ENCODE results near the gene ZNF235.
"Not testable (repeated sequence)": the region's sequence is repeated elsewhere in the genome, so short reads cannot be mapped to it uniquely, and the experiment has no call there.

Gene ZNF235

DNA sequence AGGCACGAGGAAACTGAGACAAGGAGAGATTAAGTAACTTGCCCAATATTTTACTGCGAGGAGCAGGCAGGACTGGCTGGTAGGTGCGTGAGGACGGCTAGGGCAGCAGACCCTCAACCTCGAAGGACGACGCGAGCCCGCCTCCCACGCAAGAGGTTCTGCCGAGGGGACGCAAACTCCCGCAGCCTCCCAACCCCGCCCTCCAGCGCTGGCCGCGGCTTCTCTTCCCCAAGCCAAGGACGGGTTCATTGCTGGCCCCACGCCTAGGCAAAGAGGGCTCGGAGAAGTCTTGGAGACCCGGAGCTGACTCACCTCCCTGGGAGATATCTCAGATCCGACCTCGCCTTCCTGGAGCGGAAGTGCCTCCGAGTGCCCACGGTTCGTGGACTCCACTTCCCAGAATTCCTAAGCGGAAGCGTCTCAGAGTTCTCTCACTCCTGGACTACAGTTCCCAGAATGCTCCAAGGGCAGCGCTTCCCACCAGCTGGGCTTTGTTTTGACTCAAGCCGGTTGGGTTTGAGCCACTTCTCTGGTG lies at the start of gene ZNF235:
Gene ZNF235, minus strand, starts transcription at position 367 of the 535 bp plus-strand sequence. CDS start 1,621 bp downstream, outside the sequence.
- peak within 1 kb of the TSS; percentile 81 for H3K27ac ChIP-seq (ENCODE audit: low read length)
- peaks cover 0 to 9% of the 10 kb centered on the region in 2 donors for H3K4me1 ChIP-seq (ENCODE audit: control insufficient read depth in 1 of 2, insufficient read depth in 2 of 2, low read length in 2 of 2)
- peaks cover 7 to 23% of the 10 kb centered on the region in 2 donors for H3K9me3 ChIP-seq (ENCODE audit: control insufficient read depth in 1 of 2, low read length in 2 of 2)
- peak within 1 kb of the TSS; percentile 85 to 89 for H3K4me3 ChIP-seq (ENCODE audit: low read depth in 1 of 2, low read length in 2 of 2)
- no peaks in the 10 kb centered on the region for H3K27me3 ChIP-seq (ENCODE audit: low read depth, low read length)
- H3K36me3 ChIP-seq (ENCODE audit: control insufficient read depth in 1 of 2, insufficient read depth in 2 of 2, low read length in 2 of 2): peaks cover 6 to 26% of the 10 kb centered on the region in 2 donors

DNA sequence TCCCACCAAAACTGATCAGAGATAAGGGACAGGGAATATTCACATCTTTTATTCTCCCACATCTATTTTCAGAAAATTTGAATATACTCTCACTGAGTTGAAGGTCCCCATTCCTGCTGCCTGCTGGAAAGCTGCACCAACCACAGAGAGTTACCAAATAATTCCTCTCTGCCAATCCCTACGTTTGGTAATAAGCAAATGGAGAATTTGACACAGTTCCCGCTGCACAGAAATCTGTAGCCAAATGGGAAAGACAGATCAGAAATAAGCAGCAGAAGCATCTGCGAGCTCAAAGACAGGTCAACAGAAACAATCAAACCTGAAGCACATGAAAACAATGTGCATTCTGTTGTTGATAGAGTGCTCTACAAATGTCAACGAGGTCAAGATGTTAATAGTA lies 41.7 kb upstream of the ZNF235 start:
- H3K9me3 ChIP-seq (ENCODE audit: control insufficient read depth in 1 of 2, low read length in 2 of 2): peaks cover 53 to 67% of the 10 kb centered on the region in 2 donors
- no peak overlapping the region for H3K27ac ChIP-seq (ENCODE audit: low read length)
- peak overlapping the region in 1 of 2 donors; percentile 40 for H3K4me3 ChIP-seq (ENCODE audit: low read depth in 1 of 2, low read length in 2 of 2)
- H3K27me3 ChIP-seq (ENCODE audit: low read depth, low read length): no peaks in the 10 kb centered on the region
- H3K4me1 ChIP-seq (ENCODE audit: control insufficient read depth in 1 of 2, insufficient read depth in 2 of 2, low read length in 2 of 2): no peaks in the 10 kb centered on the region
- peaks cover 0 to 54% of the 10 kb centered on the region in 2 donors for H3K36me3 ChIP-seq (ENCODE audit: control insufficient read depth in 1 of 2, insufficient read depth in 2 of 2, low read length in 2 of 2)

DNA sequence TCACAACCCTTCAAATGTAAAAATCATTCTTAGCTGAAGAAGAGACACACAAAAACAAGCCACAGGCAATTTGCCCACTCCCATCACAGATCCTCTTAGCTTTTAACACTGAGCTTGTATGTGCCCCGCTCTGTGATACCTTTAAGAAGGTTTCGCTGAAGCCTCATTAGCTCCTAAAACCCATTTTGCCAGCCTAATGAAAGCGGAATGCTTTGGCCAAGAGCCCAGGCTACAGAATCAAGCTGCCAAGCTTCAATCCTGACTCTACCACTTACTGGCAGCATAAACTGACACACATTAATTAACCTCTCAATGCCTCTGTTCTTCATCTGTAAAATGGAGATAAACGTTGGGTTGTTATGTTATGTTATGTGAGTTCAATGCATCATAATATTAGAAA lies 41.1 kb upstream of the ZNF235 start:
- Histone ChIP-seq H3K9me3 (ENCODE audit: control insufficient read depth in 1 of 2, low read length in 2 of 2) (peaks cover 53 to 66% of the 10 kb centered on the region in 2 donors), H3K27me3 (ENCODE audit: low read depth, low read length) (no peaks in the 10 kb centered on the region), H3K36me3 (ENCODE audit: control insufficient read depth in 1 of 2, insufficient read depth in 2 of 2, low read length in 2 of 2) (peaks cover 0 to 58% of the 10 kb centered on the region in 2 donors), H3K4me1 (ENCODE audit: control insufficient read depth in 1 of 2, insufficient read depth in 2 of 2, low read length in 2 of 2) (no peaks in the 10 kb centered on the region), H3K4me3 (ENCODE audit: low read depth in 1 of 2, low read length in 2 of 2) (peak overlapping the region in 1 of 2 donors; percentile 40), H3K27ac (ENCODE audit: low read length) (no peak overlapping the region)

DNA sequence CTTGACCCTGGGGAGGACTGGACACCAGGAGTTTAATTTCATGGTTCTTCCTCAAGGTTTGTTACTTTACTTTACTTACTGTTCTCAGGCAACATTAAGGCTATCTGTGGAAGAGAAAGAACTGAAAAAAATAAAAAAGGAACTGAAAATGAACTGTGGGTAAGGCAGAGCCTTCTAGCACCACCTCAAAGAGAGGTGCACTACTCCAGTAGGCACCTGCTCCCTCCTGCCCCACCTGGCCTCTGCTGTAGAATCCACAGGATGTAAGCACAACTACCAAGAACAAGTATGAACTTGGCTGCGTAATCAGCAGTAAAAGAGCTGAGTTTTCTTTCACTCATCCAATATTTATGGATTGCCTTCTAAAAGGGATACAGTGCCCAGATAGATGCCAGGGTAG lies 39.4 kb upstream of the ZNF235 start:
- no peak overlapping the region for H3K27ac ChIP-seq (ENCODE audit: low read length)
- peaks cover 4 to 65% of the 10 kb centered on the region in 2 donors for H3K36me3 ChIP-seq (ENCODE audit: control insufficient read depth in 1 of 2, insufficient read depth in 2 of 2, low read length in 2 of 2)
- peak overlapping the region in 1 of 2 donors; percentile 14 for H3K4me3 ChIP-seq (ENCODE audit: low read depth in 1 of 2, low read length in 2 of 2)
- H3K27me3 ChIP-seq (ENCODE audit: low read depth, low read length): no peaks in the 10 kb centered on the region
- H3K4me1 ChIP-seq (ENCODE audit: control insufficient read depth in 1 of 2, insufficient read depth in 2 of 2, low read length in 2 of 2): no peaks in the 10 kb centered on the region
- peaks cover 43 to 57% of the 10 kb centered on the region in 2 donors for H3K9me3 ChIP-seq (ENCODE audit: control insufficient read depth in 1 of 2, low read length in 2 of 2)

DNA sequence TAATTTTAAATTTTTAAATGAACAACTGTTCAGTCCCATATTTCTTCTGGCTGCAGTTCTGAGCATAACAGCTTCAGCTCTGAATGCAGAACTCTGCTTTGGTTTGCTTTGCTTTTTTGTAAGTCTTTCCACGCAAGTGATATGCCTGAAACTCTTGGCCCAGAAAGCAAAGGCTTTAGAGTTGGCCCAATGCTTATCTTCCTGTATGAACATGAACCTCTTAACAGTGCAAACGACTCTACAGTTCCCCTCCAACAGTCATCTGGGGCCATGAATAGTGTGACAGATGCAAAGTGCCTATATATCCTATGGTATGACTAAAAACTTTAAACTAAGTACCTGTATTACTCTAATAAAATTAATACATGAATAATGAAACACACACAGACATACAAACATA lies 37.0 kb upstream of the ZNF235 start:
- H3K36me3 ChIP-seq (ENCODE audit: control insufficient read depth in 1 of 2, insufficient read depth in 2 of 2, low read length in 2 of 2): peaks cover 14 to 87% of the 10 kb centered on the region in 2 donors
- H3K9me3 ChIP-seq (ENCODE audit: control insufficient read depth in 1 of 2, low read length in 2 of 2): peaks cover 29 to 52% of the 10 kb centered on the region in 2 donors

DNA sequence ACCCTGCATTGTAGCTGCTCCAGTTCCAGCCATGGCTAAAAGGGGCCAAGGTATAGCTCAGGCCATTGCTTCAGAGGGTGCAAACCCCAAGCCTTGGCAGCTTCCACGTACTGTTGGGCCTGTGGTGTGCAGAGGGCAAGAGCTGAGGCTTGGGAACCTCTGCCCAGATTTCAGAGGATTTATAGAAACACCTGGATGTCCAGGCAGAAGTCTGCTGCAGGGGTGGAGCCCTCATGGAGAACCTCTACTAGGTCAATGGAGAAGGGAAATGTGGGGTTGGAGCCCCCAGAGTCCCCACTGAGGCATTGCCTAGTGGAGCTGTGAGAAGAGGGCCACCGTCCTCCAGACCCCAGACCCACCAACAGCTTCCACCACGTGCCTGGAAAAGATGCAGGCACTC lies 29.8 kb upstream of the ZNF235 start:
- not testable (repeated sequence) for H3K27ac ChIP-seq (ENCODE audit: low read length); H3K27me3 ChIP-seq (ENCODE audit: low read depth, low read length); H3K4me1 ChIP-seq (ENCODE audit: control insufficient read depth in 1 of 2, insufficient read depth in 2 of 2, low read length in 2 of 2)
- Histone ChIP-seq H3K4me3 (ENCODE audit: low read depth in 1 of 2, low read length in 2 of 2) (peak overlapping the region in 1 of 2 donors; percentile 44), H3K36me3 (ENCODE audit: control insufficient read depth in 1 of 2, insufficient read depth in 2 of 2, low read length in 2 of 2) (peaks cover 51 to 97% of the 10 kb centered on the region in 2 donors), H3K9me3 (ENCODE audit: control insufficient read depth in 1 of 2, low read length in 2 of 2) (peaks cover 23 to 58% of the 10 kb centered on the region in 2 donors)

More for the DNA sequence above, 37.0 kb upstream of the ZNF235 start:
- Histone ChIP-seq H3K4me1 (ENCODE audit: control insufficient read depth in 1 of 2, insufficient read depth in 2 of 2, low read length in 2 of 2) (no peaks in the 10 kb centered on the region), H3K4me3 (ENCODE audit: low read depth in 1 of 2, low read length in 2 of 2) (peak overlapping the region in 1 of 2 donors; percentile 31), H3K27ac (ENCODE audit: low read length) (no peak overlapping the region), H3K27me3 (ENCODE audit: low read depth, low read length) (no peaks in the 10 kb centered on the region)

DNA sequence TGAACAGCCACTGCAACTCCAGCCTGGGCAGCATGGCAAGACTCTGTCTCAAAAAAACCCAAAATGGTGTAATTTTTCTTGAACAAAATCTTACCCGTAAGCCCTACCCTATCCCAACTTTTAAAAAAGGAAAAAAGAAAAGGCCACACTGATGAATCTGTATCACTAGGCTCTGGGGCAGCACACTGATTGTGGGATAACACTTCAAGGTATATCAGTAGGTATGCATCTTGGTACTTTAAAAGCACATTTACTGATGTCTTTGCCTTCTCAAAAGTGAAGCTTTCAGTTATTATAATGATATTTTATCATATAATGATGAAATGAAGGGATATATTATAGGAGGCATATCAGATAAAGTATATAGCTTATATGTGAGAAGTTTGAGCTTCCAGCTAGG lies 27.3 kb upstream of the ZNF235 start:
- Histone ChIP-seq H3K9me3 (ENCODE audit: control insufficient read depth in 1 of 2, low read length in 2 of 2) (peaks cover 31 to 75% of the 10 kb centered on the region in 2 donors), H3K27ac (ENCODE audit: low read length) (no peak overlapping the region), H3K4me3 (ENCODE audit: low read depth in 1 of 2, low read length in 2 of 2) (peak overlapping the region in 1 of 2 donors; percentile 34), H3K36me3 (ENCODE audit: control insufficient read depth in 1 of 2, insufficient read depth in 2 of 2, low read length in 2 of 2) (peaks cover 59 to 98% of the 10 kb centered on the region in 2 donors), H3K27me3 (ENCODE audit: low read depth, low read length) (no peaks in the 10 kb centered on the region), H3K4me1 (ENCODE audit: control insufficient read depth in 1 of 2, insufficient read depth in 2 of 2, low read length in 2 of 2) (no peaks in the 10 kb centered on the region)

DNA sequence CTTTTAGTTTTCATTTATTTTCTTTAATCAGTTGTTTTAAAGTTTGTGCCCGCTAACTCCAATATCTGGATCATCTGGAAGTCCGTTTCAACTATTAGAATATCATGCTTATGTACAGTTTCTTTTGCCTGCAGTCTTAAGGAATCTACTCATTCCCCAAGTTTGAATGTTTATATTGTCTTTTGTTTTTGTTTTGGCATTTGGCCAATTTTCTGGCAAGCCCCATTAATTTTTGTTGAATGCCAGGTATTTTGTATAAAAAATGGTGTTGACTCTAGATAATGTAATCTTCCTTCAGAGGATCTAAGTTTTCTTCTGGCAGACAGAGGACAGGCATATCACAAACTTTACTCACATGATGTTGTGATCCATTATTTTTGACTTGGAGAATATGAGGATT lies 11.1 kb upstream of the ZNF235 start:
- Histone ChIP-seq H3K9me3 (ENCODE audit: control insufficient read depth in 1 of 2, low read length in 2 of 2) (peaks cover 13 to 59% of the 10 kb centered on the region in 2 donors), H3K4me3 (ENCODE audit: low read depth in 1 of 2, low read length in 2 of 2) (no peak overlapping the region), H3K36me3 (ENCODE audit: control insufficient read depth in 1 of 2, insufficient read depth in 2 of 2, low read length in 2 of 2) (peaks cover 0 to 12% of the 10 kb centered on the region in 2 donors), H3K27me3 (ENCODE audit: low read depth, low read length) (no peaks in the 10 kb centered on the region), H3K27ac (ENCODE audit: low read length) (no peak overlapping the region), H3K4me1 (ENCODE audit: control insufficient read depth in 1 of 2, insufficient read depth in 2 of 2, low read length in 2 of 2) (no peaks in the 10 kb centered on the region)

DNA sequence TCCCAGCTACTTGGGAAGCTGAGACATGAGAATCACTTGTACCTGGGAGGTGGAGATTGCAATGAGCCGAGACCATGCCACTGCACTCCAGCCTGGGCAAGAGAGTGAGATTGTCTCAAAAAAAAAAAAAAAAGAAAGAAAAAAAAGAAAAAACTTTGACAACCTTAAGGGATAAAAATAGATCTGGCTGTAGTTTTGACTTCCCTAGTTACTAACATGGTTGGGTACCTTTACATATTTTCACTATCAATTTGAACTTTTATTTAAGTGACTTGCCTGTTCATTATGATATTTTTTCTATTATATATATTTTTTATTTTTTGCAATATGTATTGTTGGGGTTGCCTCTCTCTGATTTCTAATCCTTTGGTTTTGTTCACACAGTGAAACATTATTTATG lies 8.4 kb upstream of the ZNF235 start:
- H3K4me1 ChIP-seq (ENCODE audit: control insufficient read depth in 1 of 2, insufficient read depth in 2 of 2, low read length in 2 of 2): no peaks in the 10 kb centered on the region
- H3K9me3 ChIP-seq (ENCODE audit: control insufficient read depth in 1 of 2, low read length in 2 of 2): peaks cover 9 to 49% of the 10 kb centered on the region in 2 donors
- H3K27ac ChIP-seq (ENCODE audit: low read length): no peak overlapping the region
- H3K36me3 ChIP-seq (ENCODE audit: control insufficient read depth in 1 of 2, insufficient read depth in 2 of 2, low read length in 2 of 2): peaks cover 0 to 12% of the 10 kb centered on the region in 2 donors
- no peak overlapping the region for H3K4me3 ChIP-seq (ENCODE audit: low read depth in 1 of 2, low read length in 2 of 2)
- no peaks in the 10 kb centered on the region for H3K27me3 ChIP-seq (ENCODE audit: low read depth, low read length)

DNA sequence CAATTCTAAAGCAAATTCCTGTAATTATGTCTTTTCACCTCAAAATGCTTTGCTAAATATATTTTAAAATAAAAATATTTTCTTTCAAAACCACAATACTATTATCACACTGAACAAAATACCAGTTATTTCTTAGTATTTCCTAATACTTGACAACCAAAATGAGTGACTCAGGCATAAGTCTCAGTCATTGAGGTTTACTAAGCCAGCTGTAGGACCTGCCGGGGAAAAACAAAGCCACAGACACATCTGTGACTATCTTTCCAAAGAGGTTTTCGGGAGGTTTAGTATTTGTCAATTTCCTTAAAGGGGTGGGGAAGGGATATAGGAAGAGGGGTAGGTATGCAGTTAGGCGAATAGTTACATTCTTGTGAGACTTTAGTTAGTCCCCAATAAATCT lies 3.2 kb upstream of the ZNF235 start:
- Histone ChIP-seq H3K27me3 (ENCODE audit: low read depth, low read length) (no peaks in the 10 kb centered on the region), H3K27ac (ENCODE audit: low read length) (no peak overlapping the region), H3K9me3 (ENCODE audit: control insufficient read depth in 1 of 2, low read length in 2 of 2) (peaks cover 3 to 25% of the 10 kb centered on the region in 2 donors), H3K36me3 (ENCODE audit: control insufficient read depth in 1 of 2, insufficient read depth in 2 of 2, low read length in 2 of 2) (no peaks in the 10 kb centered on the region), H3K4me3 (ENCODE audit: low read depth in 1 of 2, low read length in 2 of 2) (no peak overlapping the region), H3K4me1 (ENCODE audit: control insufficient read depth in 1 of 2, insufficient read depth in 2 of 2, low read length in 2 of 2) (peaks cover 0 to 9% of the 10 kb centered on the region in 2 donors)

DNA sequence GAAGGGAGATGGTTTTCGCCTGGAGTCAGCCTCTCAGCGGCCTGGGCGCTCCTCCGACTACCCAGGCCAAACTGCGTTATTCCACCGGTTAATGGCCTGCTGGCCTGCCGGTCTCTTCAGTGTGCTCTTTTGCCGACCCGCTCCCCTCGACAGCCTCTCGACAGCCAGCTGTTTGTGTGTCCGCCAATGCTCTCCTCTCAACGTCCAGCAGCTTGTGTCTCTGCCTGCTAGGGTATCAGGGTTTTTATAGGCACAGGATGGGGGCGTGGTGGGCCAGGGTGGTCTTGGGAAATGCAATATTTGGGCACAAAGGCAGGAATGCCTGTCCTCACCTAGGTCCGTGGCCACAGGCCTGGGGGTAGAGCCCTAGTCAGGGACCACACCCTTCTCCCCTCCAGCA lies 1.5 kb upstream of the ZNF235 start:
- Histone ChIP-seq H3K27ac (ENCODE audit: low read length) (no peak overlapping the region), H3K36me3 (ENCODE audit: control insufficient read depth in 1 of 2, insufficient read depth in 2 of 2, low read length in 2 of 2) (peaks cover 0 to 13% of the 10 kb centered on the region in 2 donors), H3K9me3 (ENCODE audit: control insufficient read depth in 1 of 2, low read length in 2 of 2) (peaks cover 3 to 20% of the 10 kb centered on the region in 2 donors)

DNA sequence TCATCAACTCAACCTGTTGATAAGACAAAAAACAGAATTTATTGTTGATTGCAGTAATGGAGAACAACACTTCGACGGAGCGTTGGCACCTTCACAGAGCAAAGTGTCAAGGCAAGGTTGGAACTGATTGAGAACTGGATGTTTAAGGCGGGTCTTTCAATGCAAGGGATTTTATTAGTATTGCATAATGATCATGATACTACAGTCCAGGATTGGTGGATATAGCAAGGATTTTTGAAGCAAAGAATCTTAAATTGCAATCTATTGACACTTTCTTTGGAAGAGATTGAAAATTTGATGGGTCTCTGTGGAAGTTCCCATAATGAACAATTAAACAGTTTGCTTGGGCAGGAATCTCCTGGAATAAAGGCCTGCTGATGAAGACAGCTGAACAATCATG lies 632 bp upstream of the ZNF235 start:
- H3K27ac ChIP-seq (ENCODE audit: low read length): no peak overlapping the region
- H3K9me3 ChIP-seq (ENCODE audit: control insufficient read depth in 1 of 2, low read length in 2 of 2): peaks cover 3 to 20% of the 10 kb centered on the region in 2 donors
- peaks cover 0 to 19% of the 10 kb centered on the region in 2 donors for H3K36me3 ChIP-seq (ENCODE audit: control insufficient read depth in 1 of 2, insufficient read depth in 2 of 2, low read length in 2 of 2)
- no peaks in the 10 kb centered on the region for H3K27me3 ChIP-seq (ENCODE audit: low read depth, low read length)
- peak overlapping the region; percentile 85 to 89 for H3K4me3 ChIP-seq (ENCODE audit: low read depth in 1 of 2, low read length in 2 of 2)
- peaks cover 0 to 9% of the 10 kb centered on the region in 2 donors for H3K4me1 ChIP-seq (ENCODE audit: control insufficient read depth in 1 of 2, insufficient read depth in 2 of 2, low read length in 2 of 2)

More for the DNA sequence above, 1.5 kb upstream of the ZNF235 start:
- Histone ChIP-seq H3K4me3 (ENCODE audit: low read depth in 1 of 2, low read length in 2 of 2) (no peak overlapping the region), H3K4me1 (ENCODE audit: control insufficient read depth in 1 of 2, insufficient read depth in 2 of 2, low read length in 2 of 2) (peaks cover 0 to 9% of the 10 kb centered on the region in 2 donors), H3K27me3 (ENCODE audit: low read depth, low read length) (no peaks in the 10 kb centered on the region)
